Osteocyte (in vitro differentiated cells): ENCODE data around the gene PRKRA. TPM values are rescaled to one million over a fixed set of nuclear protein-coding genes. Genes with fewer than 3 reads are reported as not detected.

ENCODE experiments used
- DNase-seq: peaks from one replicate; pipeline ENCODE4 v3.0.0; 2021; ENCODE audit warnings: mixed read lengths; ENCODE audit not compliant: unreplicated experiment; ENCODE audit errors: extremely low spot score
- H3K27ac Mint-ChIP-seq: one replicate; pipeline ENCODE4 v1.8.0; 2021; ENCODE audit warnings: mild to moderate bottlenecking, mixed read lengths; ENCODE audit not compliant: unreplicated experiment
- H3K27me3 Mint-ChIP-seq: one replicate; pipeline ENCODE4 v1.8.0; 2021; ENCODE audit warnings: mixed read lengths; ENCODE audit not compliant: unreplicated experiment
- H3K36me3 Mint-ChIP-seq: one replicate; pipeline ENCODE4 v1.8.0; 2021; ENCODE audit warnings: mixed read lengths; ENCODE audit not compliant: unreplicated experiment
- H3K4me1 Mint-ChIP-seq: one replicate; pipeline ENCODE4 v1.8.0; 2021; ENCODE audit warnings: mixed read lengths; ENCODE audit not compliant: unreplicated experiment
- H3K4me3 Mint-ChIP-seq: one replicate; pipeline ENCODE4 v1.8.0; 2021; ENCODE audit warnings: mild to moderate bottlenecking, moderate library complexity, mixed read lengths; ENCODE audit not compliant: unreplicated experiment
- H3K9me3 Mint-ChIP-seq: one replicate; pipeline ENCODE4 v1.8.0; 2021; ENCODE audit warnings: mixed read lengths; ENCODE audit not compliant: unreplicated experiment
- CTCF ChIP-seq: fragments of 200-600 bp; sonication (generic); IDR thresholded peaks from 2 replicates; pipeline ENCODE4 v1.5.0; 2021; ENCODE audit warnings: antibody characterized with exemption, mild to moderate bottlenecking, moderate library complexity
- long read RNA-seq: library from polyadenylated mRNA; unstranded; transcript quantifications from one replicate; pipeline ENCODE4 v2.0.0, GENCODE V29; 2021
- total RNA-seq: library from RNA; stranded (reverse); gene quantifications from 2 replicates; pipeline ENCODE4 v1.2.1, GENCODE V29; 2021

Gene PRKRA
- total RNA-seq, result 44.8 and 50.1 TPM in 2 replicates
- long read RNA-seq, transcript PRKRA-202 (9 exons, 1,616 nt), result minor isoform, 12 of 364 reads
- long read RNA-seq, transcript PRKRA-201 (8 exons, 1,826 nt), result major isoform, 311 of 364 reads
- long read RNA-seq, transcript PRKRA-203 (7 exons, 1,344 nt), result minor isoform, 11 of 364 reads
- long read RNA-seq, partial matches to known transcripts, result 5 of 364 reads
- long read RNA-seq, other reads (novel, unspliced or antisense), result 25 of 364 reads

- Mint-ChIP-seq H3K27me3 (no peaks in the 10 kb centered on the region), H3K36me3 (peaks cover 19% of the 10 kb centered on the region), H3K9me3 (no peaks in the 10 kb centered on the region), H3K4me1 (peaks cover 32% of the 10 kb centered on the region), H3K4me3 (peak within 1 kb of the TSS; percentile 82), H3K27ac (peak within 1 kb of the TSS; percentile 99)
- TF ChIP-seq CTCF, result no peak
- peak; percentile 100 for DNase-seq
These were observed at the start of gene PRKRA, which contains the start of gene PJVK for GRCh38 chr2:178450774-178451525. Gene PRKRA (minus strand): TSS chr2:178451175. CDS start chr2:178451030, 145 bp downstream. Gene PJVK (plus strand): TSS chr2:178451378. CDS start chr2:178453410, 2,032 bp downstream.

- DNase-seq, result no peak
- Mint-ChIP-seq H3K9me3 (no peaks in the 10 kb centered on the region), H3K36me3 (peaks cover 60% of the 10 kb centered on the region), H3K4me1 (no peaks in the 10 kb centered on the region), H3K4me3 (no peak overlapping the region), H3K27me3 (no peaks in the 10 kb centered on the region), H3K27ac (no peak overlapping the region)
- TF ChIP-seq CTCF, result no peak
These were observed 48.7 kb upstream of the PRKRA start for GRCh38 chr2:178499640-178500039.

- no peak for DNase-seq
- no peaks in the 10 kb centered on the region for H3K4me1 Mint-ChIP-seq
- peaks cover 61% of the 10 kb centered on the region for H3K36me3 Mint-ChIP-seq
- H3K9me3 Mint-ChIP-seq, result no peaks in the 10 kb centered on the region
- no peak for TF ChIP-seq CTCF
- no peak overlapping the region for H3K4me3 Mint-ChIP-seq
- H3K27me3 Mint-ChIP-seq, result no peaks in the 10 kb centered on the region
- H3K27ac Mint-ChIP-seq, result no peak overlapping the region
These were observed 47.2 kb upstream of the PRKRA start for GRCh38 chr2:178498137-178498536.

GRCh38 chr2:178496049-178496448 is 45.1 kb upstream of the PRKRA start:
- H3K27ac Mint-ChIP-seq, result no peak overlapping the region
- H3K4me3 Mint-ChIP-seq, result no peak overlapping the region
- H3K36me3 Mint-ChIP-seq, result peaks cover 55% of the 10 kb centered on the region
- no peaks in the 10 kb centered on the region for H3K4me1 Mint-ChIP-seq
- no peak for DNase-seq
- no peaks in the 10 kb centered on the region for H3K27me3 Mint-ChIP-seq
- H3K9me3 Mint-ChIP-seq, result no peaks in the 10 kb centered on the region
- TF ChIP-seq CTCF, result no peak

GRCh38 chr2:178491612-178492011 is 40.6 kb upstream of the PRKRA start:
- peaks cover 7% of the 10 kb centered on the region for H3K4me1 Mint-ChIP-seq
- H3K9me3 Mint-ChIP-seq, result no peaks in the 10 kb centered on the region
- no peak for DNase-seq
- no peaks in the 10 kb centered on the region for H3K27me3 Mint-ChIP-seq
- H3K27ac Mint-ChIP-seq, result no peak overlapping the region
- no peak overlapping the region for H3K4me3 Mint-ChIP-seq
- peaks cover 57% of the 10 kb centered on the region for H3K36me3 Mint-ChIP-seq
- no peak for TF ChIP-seq CTCF
